ENCODE results near the gene CLRN3. TPM values are rescaled to one million over a fixed set of nuclear protein-coding genes. Genes with fewer than 3 reads are reported as not detected.

The CLRN3 gene
- total and polyA plus RNA-seq, 9 of the 15 experiments (the other 6 are each of a cell fraction or from before 2014, with no cell fraction given) = not detected

- BruUV-seq (replicated peaks) = no TSS peak
- Histone ChIP-seq H3K4me1 (replicated peaks in 1 of 2; ENCODE audit: control insufficient read depth in 2 of 2, insufficient read depth in 2 of 2, low read length in 2 of 2) (no peaks in the 10 kb centered on the region), H3K9ac (ENCODE audit: insufficient read depth in 1 of 2, low read depth in 2 of 2, low read length in 2 of 2) (no peak overlapping the region), H4K20me1 (replicated peaks; ENCODE audit: control insufficient read depth, insufficient read depth, low read length) (no peaks in the 10 kb centered on the region), H3K9me3 (replicated peaks; ENCODE audit: control insufficient read depth, insufficient read depth, low read depth, low read length) (no peaks in the 10 kb centered on the region), H3K27ac (ENCODE audit: extremely low read depth, low read depth, low read length) (no peak overlapping the region), H3K36me3 (ENCODE audit: control insufficient read depth, insufficient read depth, low read length) (no peaks in the 10 kb centered on the region), H3K79me2 (ENCODE audit: control insufficient read depth, insufficient read depth, low read length) (no peaks in the 10 kb centered on the region), H3K4me2 (ENCODE audit: insufficient read depth, low read length) (no peak overlapping the region), H3K27me3 (ENCODE audit: control insufficient read depth in 2 of 2, insufficient read depth in 2 of 2, low read length in 2 of 2) (peaks cover 0 to 13% of the 10 kb centered on the region in 2 experiments; a peak in 2 of 5 replicates), H3K4me3 (no peak overlapping the region), H3K9me1 (ENCODE audit: control insufficient read depth, insufficient read depth, low read length) (no peaks in the 10 kb centered on the region), H2AFZ (ENCODE audit: low read depth, low read length) (no peak overlapping the region)
- no peak for ATAC-seq
- in situ Hi-C loops (cut with MboI) = no loop called here
- ChIA-PET POLR2A (no interaction called here), CTCF (ENCODE audit: low intra/inter-chr PET ratio) (no interaction called here)
- intact Hi-C loops (cut with micrococcal nuclease) = no loop called here
- WGBS (ENCODE audit: insufficient coverage, low coverage, missing lambda C conversion rate) = 0% methylated on average over 4 of the region's 4 CpGs
- TF ChIP-seq COPS2 (conservative IDR thresholded peaks at IDR 0.05) = no peak
- no peak for TF ChIP-seq LEF1 (IDR thresholded peaks at IDR 0.05)
- TF ChIP-seq ASH1L (IDR thresholded peaks at IDR 0.05; ENCODE audit: borderline replicate concordance, low read depth, partially characterized antibody) = no peak
- TF ChIP-seq TRIM25 (IDR thresholded peaks at IDR 0.05; ENCODE audit: borderline replicate concordance) = no peak
- DNase-seq (ENCODE audit: extremely low read depth in 1 of 4, low spot score in 3 of 4) = no peak
- no peak for FAIRE-seq
Measured at GRCh38 chr10:127877116-127877515, 15.6 kb downstream of the CLRN3 start.

- no peak overlapping the region for H2AFZ ChIP-seq (ENCODE audit: low read depth, low read length)
- H3K27me3 ChIP-seq (ENCODE audit: control insufficient read depth in 2 of 2, insufficient read depth in 2 of 2, low read length in 2 of 2) = peaks cover 0 to 13% of the 10 kb centered on the region in 2 experiments; a peak in 2 of 5 replicates
- H3K27ac ChIP-seq (ENCODE audit: extremely low read depth, low read depth, low read length) = no peak overlapping the region
- H3K4me2 ChIP-seq (ENCODE audit: insufficient read depth, low read length) = no peak overlapping the region
- H3K9ac ChIP-seq (ENCODE audit: insufficient read depth in 1 of 2, low read depth in 2 of 2, low read length in 2 of 2) = no peak overlapping the region
- in situ Hi-C loops (cut with MboI) (no loop called here), intact Hi-C loops (cut with micrococcal nuclease) (no loop called here)
- ChIA-PET POLR2A (no interaction called here), CTCF (ENCODE audit: low intra/inter-chr PET ratio) (no interaction called here)
- H4K20me1 ChIP-seq (replicated peaks; ENCODE audit: control insufficient read depth, insufficient read depth, low read length) = no peaks in the 10 kb centered on the region
- H3K4me3 ChIP-seq = no peak overlapping the region
- H3K79me2 ChIP-seq (ENCODE audit: control insufficient read depth, insufficient read depth, low read length) = no peaks in the 10 kb centered on the region
- H3K36me3 ChIP-seq (ENCODE audit: control insufficient read depth, insufficient read depth, low read length) = no peaks in the 10 kb centered on the region
- FAIRE-seq (no peak), DNase-seq (ENCODE audit: extremely low read depth in 1 of 4, low spot score in 3 of 4) (no peak), ATAC-seq (no peak)
- BruUV-seq (replicated peaks) = no TSS peak
- H3K9me3 ChIP-seq (replicated peaks; ENCODE audit: control insufficient read depth, insufficient read depth, low read depth, low read length) = no peaks in the 10 kb centered on the region
- no peaks in the 10 kb centered on the region for H3K4me1 ChIP-seq (replicated peaks in 1 of 2; ENCODE audit: control insufficient read depth in 2 of 2, insufficient read depth in 2 of 2, low read length in 2 of 2)
- WGBS (ENCODE audit: insufficient coverage, low coverage, missing lambda C conversion rate) = 4% methylated on average over 5 of the region's 5 CpGs
- no peaks in the 10 kb centered on the region for H3K9me1 ChIP-seq (ENCODE audit: control insufficient read depth, insufficient read depth, low read length)
- TF ChIP-seq EWSR1 (IDR thresholded peaks at IDR 0.05; ENCODE audit: borderline replicate concordance, low read depth, partially characterized antibody) (no peak), ZBTB7A (IDR thresholded peaks at IDR 0.05; ENCODE audit: borderline replicate concordance, control insufficient read depth, low read depth, low read length) (no peak), ZNF583 (CRISPR knock-in tag; IDR thresholded peaks at IDR 0.05) (no peak), NUFIP1 (IDR thresholded peaks at IDR 0.05; ENCODE audit: partially characterized antibody) (no peak), RFX1 (IDR thresholded peaks at IDR 0.05) (no peak), PKNOX1 (IDR thresholded peaks at IDR 0.05) (no peak), ADNP (tag; IDR thresholded peaks at IDR 0.05) (no peak), HDAC1 (IDR thresholded peaks at IDR 0.05) (no peak), SIN3A (IDR thresholded peaks at IDR 0.05; ENCODE audit: borderline replicate concordance in 2 of 2, control insufficient read depth in 1 of 2, low read depth in 2 of 2, low read length in 2 of 2) (no peak), ZNF696 (CRISPR knock-in tag; conservative IDR thresholded peaks at IDR 0.05) (no peak), PCBP1 (IDR thresholded peaks at IDR 0.05; ENCODE audit: low read depth, low read length, poor library complexity, severe bottlenecking) (no peak)
Measured at GRCh38 chr10:127875916-127876315, 16.8 kb downstream of the CLRN3 start.
